ENCODE data around the gene HOXC11. TPM values are rescaled to one million over a fixed set of nuclear protein-coding genes. Genes with fewer than 3 reads are reported as not detected.

Gene HOXC11
- total RNA-seq, 3 donors from 2014 or later (not counting 1 experiment from before 2014, with no cell fraction given) = not detected

DNA sequence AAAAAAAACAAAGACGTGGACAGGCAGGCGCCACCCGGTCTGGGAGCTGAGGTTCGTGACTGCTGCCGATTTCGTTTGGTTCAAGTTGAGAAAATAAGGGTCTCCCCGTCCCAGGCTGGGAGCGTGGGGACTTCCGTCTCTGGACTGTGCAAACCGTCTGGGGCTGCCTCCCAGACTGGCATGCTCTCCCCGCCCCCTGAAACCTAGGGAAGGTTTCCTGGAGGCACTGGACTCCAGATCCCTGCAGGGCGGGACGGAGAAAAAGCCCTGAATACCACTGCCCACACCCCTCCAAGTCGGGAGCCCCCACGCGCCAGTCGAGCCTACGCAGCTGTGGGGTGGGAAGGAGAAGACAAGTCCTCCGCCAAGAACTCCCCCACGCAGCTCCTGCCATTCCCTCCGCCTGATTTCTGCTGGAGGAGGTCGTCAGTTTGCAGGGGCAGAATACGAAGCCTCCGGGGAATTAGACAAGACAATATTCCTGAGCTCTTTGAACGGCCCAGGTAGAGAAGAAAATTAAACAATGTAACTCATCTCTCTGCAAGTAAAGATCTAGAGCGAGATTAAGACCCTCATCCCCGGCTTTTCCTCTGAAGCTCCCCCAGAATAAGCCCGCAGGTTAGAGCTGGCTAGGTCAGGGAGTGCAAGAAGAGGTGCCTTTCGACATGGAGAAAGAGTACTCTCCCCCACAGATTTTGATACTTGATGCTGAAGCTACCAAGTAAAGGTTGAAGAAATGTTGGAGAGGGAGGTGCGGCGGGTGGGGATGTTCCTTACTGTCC lies 44.7 kb upstream of the HOXC11 start:
- TF ChIP-seq, protein P1, sequence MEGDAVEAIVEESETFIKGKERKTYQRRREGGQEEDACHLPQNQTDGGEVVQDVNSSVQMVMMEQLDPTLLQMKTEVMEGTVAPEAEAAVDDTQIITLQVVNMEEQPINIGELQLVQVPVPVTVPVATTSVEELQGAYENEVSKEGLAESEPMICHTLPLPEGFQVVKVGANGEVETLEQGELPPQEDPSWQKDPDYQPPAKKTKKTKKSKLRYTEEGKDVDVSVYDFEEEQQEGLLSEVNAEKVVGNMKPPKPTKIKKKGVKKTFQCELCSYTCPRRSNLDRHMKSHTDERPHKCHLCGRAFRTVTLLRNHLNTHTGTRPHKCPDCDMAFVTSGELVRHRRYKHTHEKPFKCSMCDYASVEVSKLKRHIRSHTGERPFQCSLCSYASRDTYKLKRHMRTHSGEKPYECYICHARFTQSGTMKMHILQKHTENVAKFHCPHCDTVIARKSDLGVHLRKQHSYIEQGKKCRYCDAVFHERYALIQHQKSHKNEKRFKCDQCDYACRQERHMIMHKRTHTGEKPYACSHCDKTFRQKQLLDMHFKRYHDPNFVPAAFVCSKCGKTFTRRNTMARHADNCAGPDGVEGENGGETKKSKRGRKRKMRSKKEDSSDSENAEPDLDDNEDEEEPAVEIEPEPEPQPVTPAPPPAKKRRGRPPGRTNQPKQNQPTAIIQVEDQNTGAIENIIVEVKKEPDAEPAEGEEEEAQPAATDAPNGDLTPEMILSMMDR (IDR thresholded peaks at IDR 0.05) = no peak
- no peak for DNase-seq
- no peaks in the 10 kb centered on the region for H3K36me3 Mint-ChIP-seq
- H3K9me3 Mint-ChIP-seq = no peaks in the 10 kb centered on the region
- 9% methylated on average over 31 of the region's 31 CpGs for WGBS (ENCODE audit: insufficient coverage)
- no peak overlapping the region for H3K27ac Mint-ChIP-seq
- H3K27me3 ChIP-seq (ENCODE audit: control insufficient read depth, insufficient read depth, low read length) = peaks cover 74% of the 10 kb centered on the region
- no peaks in the 10 kb centered on the region for H3K36me3 ChIP-seq (ENCODE audit: control insufficient read depth, insufficient read depth, low read length)
- H3K4me3 Mint-ChIP-seq = no peak overlapping the region
- no peak for ATAC-seq
- no peaks in the 10 kb centered on the region for H3K4me1 Mint-ChIP-seq
- intact Hi-C loops (cut with micrococcal nuclease) = no loop called here
- H3K9me3 ChIP-seq (ENCODE audit: control insufficient read depth, insufficient read depth, low read length) = no peaks in the 10 kb centered on the region
- no peak overlapping the region for H3K4me3 ChIP-seq (ENCODE audit: low read length)
- H3K4me1 ChIP-seq (ENCODE audit: control insufficient read depth, insufficient read depth, low read length) = peaks cover 5% of the 10 kb centered on the region
- peaks cover 71 to 96% of the 10 kb centered on the region in 2 donors for H3K27me3 Mint-ChIP-seq (ENCODE audit: low read depth in 2 of 2)
- no peak overlapping the region for H3K27ac ChIP-seq (ENCODE audit: low read length)

- Histone ChIP-seq H3K9me3 (ENCODE audit: control insufficient read depth, insufficient read depth, low read length) (no peaks in the 10 kb centered on the region), H3K36me3 (ENCODE audit: control insufficient read depth, insufficient read depth, low read length) (no peaks in the 10 kb centered on the region), H3K4me1 (ENCODE audit: control insufficient read depth, insufficient read depth, low read length) (peaks cover 5% of the 10 kb centered on the region), H3K27me3 (ENCODE audit: control insufficient read depth, insufficient read depth, low read length) (peaks cover 76% of the 10 kb centered on the region), H3K27ac (ENCODE audit: low read length) (no peak overlapping the region), H3K4me3 (ENCODE audit: low read length) (no peak overlapping the region)
- no peak for ATAC-seq
- Mint-ChIP-seq H3K36me3 (no peaks in the 10 kb centered on the region), H3K27ac (no peak overlapping the region), H3K9me3 (no peaks in the 10 kb centered on the region), H3K4me3 (no peak overlapping the region), H3K4me1 (no peaks in the 10 kb centered on the region), H3K27me3 (ENCODE audit: low read depth in 2 of 2) (peaks cover 76 to 96% of the 10 kb centered on the region in 2 donors)
- intact Hi-C loops (cut with micrococcal nuclease) = no loop called here
- no peak for DNase-seq
- 16% methylated on average over 3 of the region's 4 CpGs for WGBS (ENCODE audit: insufficient coverage)
- TF ChIP-seq, protein P1 (IDR thresholded peaks at IDR 0.05) = no peak
Measured at GRCh38 chr12:53929527-53929926, 43.4 kb upstream of the HOXC11 start.

DNA sequence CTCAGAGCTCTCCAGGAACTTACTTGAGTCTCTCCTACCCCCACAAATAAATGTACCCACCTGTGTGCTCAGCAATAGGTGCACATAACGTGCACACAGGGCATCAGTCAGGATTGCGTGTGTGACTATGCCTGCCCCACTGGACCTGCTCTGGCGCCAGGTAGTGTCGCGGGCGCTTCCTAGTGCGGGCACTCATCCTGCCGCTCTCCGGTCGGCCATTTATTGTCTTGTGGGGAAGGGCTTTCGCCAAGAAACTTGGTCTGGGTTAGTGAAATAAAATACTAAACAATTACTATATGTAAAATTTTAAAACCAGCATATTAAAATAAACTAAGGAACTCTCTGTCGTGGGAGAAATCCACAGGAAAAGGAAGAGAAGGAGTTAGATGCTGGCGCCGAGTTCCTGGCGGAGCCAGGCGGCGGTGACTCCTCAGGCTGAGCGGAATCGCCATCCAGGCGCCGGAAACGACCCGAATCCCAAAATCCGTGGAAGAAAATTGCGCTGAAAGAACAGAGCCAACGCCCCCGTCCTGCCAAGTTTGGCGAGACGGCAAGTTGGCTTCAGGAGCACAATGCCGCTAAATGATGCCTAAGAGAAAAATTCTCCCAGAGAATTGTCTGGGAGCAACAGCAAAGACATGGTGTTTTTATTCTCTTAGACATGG lies 42.2 kb upstream of the HOXC11 start:
- TF ChIP-seq, protein P1 (IDR thresholded peaks at IDR 0.05) = no peak
- Histone ChIP-seq H3K9me3 (ENCODE audit: control insufficient read depth, insufficient read depth, low read length) (no peaks in the 10 kb centered on the region), H3K4me1 (ENCODE audit: control insufficient read depth, insufficient read depth, low read length) (peaks cover 5% of the 10 kb centered on the region), H3K4me3 (ENCODE audit: low read length) (no peak overlapping the region), H3K36me3 (ENCODE audit: control insufficient read depth, insufficient read depth, low read length) (no peaks in the 10 kb centered on the region), H3K27ac (ENCODE audit: low read length) (no peak overlapping the region), H3K27me3 (ENCODE audit: control insufficient read depth, insufficient read depth, low read length) (peaks cover 77% of the 10 kb centered on the region)
- ATAC-seq (no peak), DNase-seq (no peak)
- H3K27ac Mint-ChIP-seq = no peak overlapping the region
- H3K36me3 Mint-ChIP-seq = no peaks in the 10 kb centered on the region
- no peaks in the 10 kb centered on the region for H3K9me3 Mint-ChIP-seq
- peaks cover 82 to 96% of the 10 kb centered on the region in 2 donors for H3K27me3 Mint-ChIP-seq (ENCODE audit: low read depth in 2 of 2)
- WGBS (ENCODE audit: insufficient coverage) = 11% methylated on average over 26 of the region's 30 CpGs
- peaks cover 3 to 5% of the 10 kb centered on the region in 2 donors for H3K4me1 Mint-ChIP-seq
- no peak overlapping the region for H3K4me3 Mint-ChIP-seq
- intact Hi-C loops (cut with micrococcal nuclease) = no loop called here

Measured in natural killer cell (primary cell).